Stimulated activated effector memory CD8-positive, alpha-beta T cell treated with anti-CD3 and anti-CD28 coated beads, Interleukin-12 subunit alpha, Interleukin-12 subunit beta, amount 100 ng/mL, for 72 hours (primary cell): Measurements from ENCODE around the gene C17orf58.
A peak's percentile ranks its signal among the peaks of the same experiment; 100 is the strongest.
"Not testable (repeated sequence)": the region's sequence is repeated elsewhere in the genome, so short reads cannot be mapped to it uniquely, and the experiment has no call there.

ENCODE experiments used
- ATAC-seq: fragments of 150-1000 bp; cut with Tn5 transposase; 2 replicates; pipeline ENCODE4 v1.10.0; 2021
- DNase-seq, 2 donors: peaks; one replicate each; pipeline ENCODE4 v3.0.0; 2021 to 2022; ENCODE audit warnings: low spot score in 2 of 2
- H3K27ac Mint-ChIP-seq: one replicate; pipeline ENCODE4 v1.8.0; 2022; ENCODE audit warnings: mild to moderate bottlenecking, mixed read lengths
- H3K36me3 Mint-ChIP-seq: one replicate; pipeline ENCODE4 v1.8.0; 2022; ENCODE audit warnings: mild to moderate bottlenecking, mixed read lengths
- H3K4me1 Mint-ChIP-seq: one replicate; pipeline ENCODE4 v1.8.0; 2022; ENCODE audit warnings: mixed read lengths
- H3K4me3 Mint-ChIP-seq: one replicate; pipeline ENCODE4 v1.8.0; 2022; ENCODE audit warnings: mild to moderate bottlenecking, mixed read lengths
- H3K9me3 Mint-ChIP-seq: one replicate; pipeline ENCODE4 v1.8.0; 2022; ENCODE audit warnings: mixed read lengths

The C17orf58 gene

DNA sequence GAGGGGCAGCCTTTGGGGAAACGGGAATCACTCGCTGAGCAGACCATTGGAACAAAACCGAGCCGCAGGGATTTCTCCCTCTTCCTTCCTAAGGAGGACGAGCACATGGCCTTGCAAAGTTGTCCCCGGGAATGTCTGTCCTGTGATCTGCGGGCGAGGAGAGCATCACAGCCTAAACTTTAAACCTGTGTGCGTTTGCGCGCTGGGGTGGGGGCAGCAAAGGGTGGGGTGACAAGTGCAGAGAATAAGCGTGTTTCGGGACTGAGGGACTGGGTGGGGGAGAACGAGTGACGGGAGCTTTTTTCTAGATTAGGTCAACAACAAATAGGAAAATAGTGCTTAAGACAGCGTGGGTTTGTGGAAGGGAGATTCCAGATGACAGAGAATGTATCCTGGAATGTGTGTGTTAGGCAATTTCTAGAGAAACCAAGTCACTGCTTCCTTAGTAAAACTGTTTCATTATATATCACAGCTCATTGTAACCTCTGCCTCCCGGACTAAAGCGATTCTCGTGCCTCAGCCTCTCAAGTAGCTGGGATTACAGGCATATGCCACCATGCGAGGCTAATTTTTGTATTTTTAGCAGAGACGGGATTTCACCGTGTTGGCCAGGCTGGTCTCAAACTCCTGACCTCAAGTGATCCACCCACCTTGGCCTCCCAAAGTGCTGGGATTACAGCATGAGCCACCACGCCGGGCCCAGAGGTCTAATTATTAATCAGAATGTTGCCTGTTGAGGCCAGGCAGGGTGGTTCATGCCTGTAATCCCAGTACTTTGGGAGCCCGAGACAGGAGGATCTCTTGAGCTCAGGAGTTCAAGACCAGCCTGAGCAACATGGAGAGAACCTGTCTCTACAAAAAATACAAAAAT lies at the start of gene C17orf58:
C17orf58 (minus strand) TSS at position 169 of the 871 bp plus-strand sequence. CDS start 271 bp downstream, outside the sequence.
- H3K9me3 Mint-ChIP-seq, result not testable (repeated sequence)

DNA sequence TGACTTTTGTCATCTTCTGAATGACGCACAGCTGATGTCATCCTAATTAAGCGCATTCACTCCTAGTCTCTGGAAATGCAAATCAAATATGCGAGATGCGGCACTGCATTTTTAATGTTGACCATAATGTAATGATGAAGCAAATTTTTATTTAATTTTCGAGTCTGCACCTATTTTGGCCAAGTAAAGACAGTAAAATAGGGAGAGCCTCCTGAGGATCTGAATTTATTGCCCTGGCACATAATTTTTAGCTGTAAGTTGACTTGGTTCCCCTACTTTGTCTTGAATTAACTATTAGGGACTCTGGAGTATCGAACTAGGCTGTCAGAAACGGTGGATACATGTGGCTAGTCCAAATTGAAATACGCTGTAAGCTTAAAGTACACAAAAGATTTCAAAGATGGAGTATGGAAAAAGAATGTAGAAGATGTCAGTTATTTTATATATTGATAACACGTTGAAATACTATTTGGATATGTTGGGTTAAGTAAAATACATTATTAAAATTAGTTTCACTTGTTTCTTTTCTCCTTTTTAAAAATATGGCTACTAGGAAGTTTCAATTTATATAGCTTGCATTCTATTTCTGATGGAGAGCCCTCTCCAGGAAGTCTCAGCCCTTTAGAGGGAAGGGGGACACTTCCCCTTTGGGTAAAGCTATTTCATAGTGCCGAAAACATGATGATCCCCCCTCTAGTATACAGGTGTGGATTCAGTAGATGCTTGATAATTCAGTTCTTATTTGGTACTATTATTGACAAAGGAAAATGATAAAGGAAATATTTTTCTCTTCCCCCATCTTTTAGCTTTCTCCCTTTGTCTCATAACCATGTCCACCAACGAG lies 40.3 kb upstream of the C17orf58 start:
- Mint-ChIP-seq H3K4me3 (peak overlapping the region; percentile 82), H3K36me3 (peaks cover 65% of the 10 kb centered on the region), H3K9me3 (no peaks in the 10 kb centered on the region), H3K27ac (peak overlapping the region; percentile 90), H3K4me1 (peaks cover 15% of the 10 kb centered on the region)
- ATAC-seq (no peak), DNase-seq (no peak)

More for the DNA sequence above, at the start of gene C17orf58:
- peaks cover 29% of the 10 kb centered on the region for H3K36me3 Mint-ChIP-seq
- ATAC-seq, result peak; percentile 40
- peak in 1 of 2 donors; percentile 65 for DNase-seq
- H3K4me3 Mint-ChIP-seq, result peak within 1 kb of the TSS; percentile 87
- peak within 1 kb of the TSS; percentile 88 for H3K27ac Mint-ChIP-seq
- H3K4me1 Mint-ChIP-seq, result peaks cover 35% of the 10 kb centered on the region

DNA sequence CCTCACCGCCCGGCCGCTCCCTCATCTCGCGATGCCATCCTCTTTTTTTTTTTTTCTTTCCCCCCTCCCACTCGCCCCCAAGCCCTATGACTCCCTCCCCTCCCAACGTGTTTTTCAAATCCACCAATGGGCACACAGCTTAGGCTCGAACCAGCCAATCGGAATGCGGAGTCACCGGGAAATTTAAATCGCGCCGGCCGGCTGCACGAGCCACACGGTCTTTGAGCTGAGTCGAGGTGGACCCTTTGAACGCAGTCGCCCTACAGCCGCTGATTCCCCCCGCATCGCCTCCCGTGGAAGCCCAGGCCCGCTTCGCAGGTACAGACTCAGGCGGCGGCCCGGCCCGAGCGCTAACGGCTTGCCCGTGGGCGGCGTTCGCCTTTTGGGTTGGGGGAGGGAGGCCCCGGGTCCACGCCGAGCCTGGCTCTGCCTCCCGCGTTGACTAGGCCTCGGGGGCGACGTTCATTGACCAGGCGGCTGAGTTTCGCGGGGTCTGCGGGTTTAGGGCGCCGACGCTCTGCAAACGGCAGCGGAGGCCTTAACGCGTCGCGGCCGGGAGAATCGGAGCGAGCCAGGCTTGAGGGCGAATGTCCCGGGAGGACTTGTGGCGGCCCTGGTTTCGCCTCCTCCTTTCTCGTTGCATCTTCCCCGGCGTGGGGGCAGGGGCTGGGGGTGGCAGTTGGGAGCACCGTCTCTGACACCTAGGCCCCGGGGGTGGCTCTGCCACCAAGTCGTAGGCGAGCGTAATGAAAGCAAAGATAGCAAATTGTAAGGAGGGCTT lies 39.4 kb upstream of the C17orf58 start, which contains the start of gene KPNA2:
KPNA2 (plus strand) TSS at position 213 of the 781 bp plus-strand sequence. CDS start 1,398 bp downstream, outside the sequence.
- DNase-seq (peak; percentile 81 to 97), ATAC-seq (peak; percentile 94)
- H3K4me3 Mint-ChIP-seq, result peak within 1 kb of the TSS; percentile 82
- no peaks in the 10 kb centered on the region for H3K9me3 Mint-ChIP-seq
- peaks cover 57% of the 10 kb centered on the region for H3K36me3 Mint-ChIP-seq
- H3K27ac Mint-ChIP-seq, result peak within 1 kb of the TSS; percentile 90
- peaks cover 15% of the 10 kb centered on the region for H3K4me1 Mint-ChIP-seq

DNA sequence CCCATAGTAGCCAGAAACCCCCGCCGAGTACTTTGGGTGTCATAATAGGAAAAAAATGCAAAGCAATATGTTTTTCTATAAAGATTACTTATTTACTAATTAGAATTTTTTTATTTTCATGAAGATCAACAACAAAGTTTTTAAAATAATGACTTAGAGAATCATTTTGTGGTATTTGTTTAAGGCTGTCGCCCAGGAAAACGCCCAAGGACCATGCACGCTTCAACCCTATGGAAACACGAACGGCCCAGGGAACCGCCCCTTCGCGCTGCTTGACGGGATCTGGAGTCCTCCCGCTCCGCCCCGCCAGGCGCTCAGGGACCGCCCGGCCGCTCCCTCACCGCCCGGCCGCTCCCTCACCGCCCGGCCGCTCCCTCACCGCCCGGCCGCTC lies 38.9 kb upstream of the C17orf58 start:
- Mint-ChIP-seq H3K4me1 (peaks cover 15% of the 10 kb centered on the region), H3K4me3 (peak overlapping the region; percentile 82), H3K36me3 (peaks cover 51% of the 10 kb centered on the region), H3K27ac (peak overlapping the region; percentile 90), H3K9me3 (no peaks in the 10 kb centered on the region)
- peak; percentile 72 to 89 for DNase-seq
- ATAC-seq, result peak; percentile 89

DNA sequence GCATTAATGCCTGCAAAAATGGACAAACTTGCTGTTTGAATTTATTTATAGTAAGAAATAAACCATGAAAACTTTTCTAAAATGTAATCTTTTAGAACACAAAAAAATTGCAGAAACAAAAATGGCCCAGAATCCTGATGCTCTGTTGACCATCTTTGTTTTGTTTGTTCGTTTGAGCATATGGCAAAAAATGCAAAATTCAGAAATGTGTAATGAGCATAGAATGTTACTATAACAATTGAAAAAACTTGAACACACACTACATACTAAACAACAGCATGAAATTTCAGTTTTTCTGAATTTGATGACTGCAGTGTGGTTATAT lies 38.1 kb upstream of the C17orf58 start:
- ATAC-seq (no peak), DNase-seq (no peak)
- no peaks in the 10 kb centered on the region for H3K9me3 Mint-ChIP-seq
- no peak overlapping the region for H3K27ac Mint-ChIP-seq
- peaks cover 44% of the 10 kb centered on the region for H3K36me3 Mint-ChIP-seq
- peaks cover 15% of the 10 kb centered on the region for H3K4me1 Mint-ChIP-seq
- peak overlapping the region; percentile 82 for H3K4me3 Mint-ChIP-seq

DNA sequence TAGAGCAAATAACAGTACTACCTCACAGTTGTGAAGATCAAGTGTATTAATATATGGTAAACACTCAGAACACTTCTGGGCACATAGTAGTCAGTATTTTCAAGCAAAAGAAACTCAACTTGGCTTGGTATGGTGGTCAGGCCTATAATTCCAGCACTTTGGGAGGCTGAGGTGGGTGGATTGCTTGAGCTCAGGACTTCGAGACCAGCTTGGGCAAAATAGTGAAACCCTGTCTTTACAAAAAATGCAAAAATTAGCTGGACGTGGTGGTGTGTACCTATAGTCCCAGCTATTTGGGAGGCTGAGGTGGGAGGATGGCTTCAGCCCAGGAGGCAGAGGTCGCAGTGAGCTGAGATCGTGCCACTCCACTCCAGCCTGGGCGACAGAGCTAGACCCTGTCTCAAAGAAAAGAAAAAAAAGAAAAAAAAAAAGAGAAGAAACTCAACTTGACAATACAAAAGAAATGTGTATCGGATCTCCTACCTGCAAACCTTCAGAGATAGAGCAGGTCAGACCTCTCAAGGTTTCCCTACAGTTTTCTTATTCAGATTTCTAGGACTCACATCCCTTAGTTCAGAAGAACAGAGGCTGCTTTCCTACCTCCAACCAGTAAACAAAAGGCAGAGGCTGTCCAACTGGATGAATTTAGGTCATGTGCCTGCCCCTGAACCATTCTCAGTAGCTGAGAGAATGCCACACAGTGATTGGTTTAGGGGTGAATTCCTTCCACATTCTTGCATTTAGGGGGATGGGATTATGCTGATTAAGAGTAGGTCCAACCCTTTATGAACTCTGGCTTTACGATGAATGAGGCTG lies 37.6 kb upstream of the C17orf58 start:
- no peaks in the 10 kb centered on the region for H3K9me3 Mint-ChIP-seq
- H3K4me3 Mint-ChIP-seq, result no peak overlapping the region
- H3K36me3 Mint-ChIP-seq, result peaks cover 38% of the 10 kb centered on the region
- H3K27ac Mint-ChIP-seq, result no peak overlapping the region
- ATAC-seq, result no peak
- no peak for DNase-seq
- H3K4me1 Mint-ChIP-seq, result peaks cover 15% of the 10 kb centered on the region

DNA sequence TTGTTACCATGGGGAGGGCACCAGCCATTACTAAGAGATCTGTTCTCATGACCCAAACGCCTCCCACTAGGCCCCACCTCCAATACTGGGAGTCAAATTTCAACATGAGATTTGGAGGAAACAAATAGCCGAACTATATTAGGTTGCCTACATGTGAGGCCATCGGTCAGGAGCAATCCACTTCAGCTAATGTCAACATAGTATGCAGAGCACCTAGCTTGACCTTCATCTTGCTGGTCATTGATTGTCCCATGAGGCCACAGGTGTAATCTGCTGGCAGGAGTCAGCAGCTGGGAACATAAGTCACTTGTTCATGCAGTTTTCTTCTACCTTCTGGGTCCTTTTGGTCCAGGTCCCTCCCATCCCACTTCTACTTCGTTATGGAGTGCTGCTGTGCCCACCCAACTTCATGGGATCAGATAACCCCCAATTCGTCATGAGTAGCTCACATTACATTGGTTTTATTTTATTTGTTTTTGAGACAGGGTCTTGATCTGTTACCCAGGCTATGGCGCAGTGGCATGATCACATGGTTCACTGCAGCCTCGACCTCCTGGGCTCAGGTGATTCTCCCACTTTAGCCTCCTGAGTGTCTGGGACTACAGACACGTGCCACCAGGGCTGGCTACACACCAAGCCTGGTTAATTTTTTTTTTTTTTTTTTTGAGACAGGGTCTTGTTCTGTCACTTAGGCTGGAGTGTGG lies 33.4 kb upstream of the C17orf58 start:
- Mint-ChIP-seq H3K4me1 (no peaks in the 10 kb centered on the region), H3K4me3 (no peak overlapping the region), H3K27ac (no peak overlapping the region), H3K36me3 (no peaks in the 10 kb centered on the region), H3K9me3 (no peaks in the 10 kb centered on the region)
- no peak for DNase-seq
- ATAC-seq, result no peak

DNA sequence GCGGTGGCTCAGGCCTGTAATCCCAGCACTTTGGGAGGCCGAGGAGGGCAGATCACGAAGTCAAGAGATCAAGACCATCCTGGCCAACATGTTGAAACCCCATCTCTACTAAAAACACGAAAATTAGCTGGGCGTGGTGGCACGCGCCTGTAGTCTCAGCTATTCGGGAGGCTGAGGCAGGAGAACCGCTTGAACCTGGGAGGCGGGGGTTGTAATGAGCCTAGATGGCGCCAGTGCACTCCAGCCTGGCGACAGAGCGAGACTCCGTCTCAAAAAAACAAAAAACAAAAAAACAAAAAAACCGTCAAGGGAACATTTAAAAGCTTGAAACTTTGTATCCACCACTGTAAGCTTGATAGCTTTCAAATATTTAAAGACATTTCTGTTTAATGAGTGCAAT lies 26.3 kb upstream of the C17orf58 start:
- ATAC-seq, H3K4me3 Mint-ChIP-seq, DNase-seq, H3K27ac Mint-ChIP-seq, H3K9me3 Mint-ChIP-seq: not testable (repeated sequence)
- H3K4me1 Mint-ChIP-seq, result peaks cover 15% of the 10 kb centered on the region
- H3K36me3 Mint-ChIP-seq, result peaks cover 21% of the 10 kb centered on the region

DNA sequence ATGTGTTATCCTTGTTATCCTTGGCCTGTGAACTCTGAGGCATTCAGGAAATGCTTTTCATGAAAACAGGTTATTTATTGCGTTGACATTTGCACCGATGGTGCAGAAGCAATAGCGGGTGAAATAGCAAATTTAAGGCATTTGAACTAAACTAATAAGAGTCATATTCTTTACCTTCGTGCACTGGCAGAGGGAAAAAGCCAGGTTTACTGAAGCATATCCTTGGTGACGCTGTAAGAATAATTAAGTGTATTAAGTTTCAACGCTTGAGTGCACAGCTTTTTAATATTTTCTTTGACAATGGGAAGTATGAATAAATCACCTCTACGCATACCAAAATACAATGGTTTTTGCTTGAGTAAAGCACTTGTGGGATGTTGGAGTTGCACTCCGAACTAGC lies 25.7 kb upstream of the C17orf58 start:
- H3K4me1 Mint-ChIP-seq, result peaks cover 15% of the 10 kb centered on the region
- H3K36me3 Mint-ChIP-seq, result peaks cover 21% of the 10 kb centered on the region
- H3K27ac Mint-ChIP-seq, result no peak overlapping the region
- H3K9me3 Mint-ChIP-seq, result no peaks in the 10 kb centered on the region
- ATAC-seq, result no peak
- no peak for DNase-seq
- H3K4me3 Mint-ChIP-seq, result no peak overlapping the region

DNA sequence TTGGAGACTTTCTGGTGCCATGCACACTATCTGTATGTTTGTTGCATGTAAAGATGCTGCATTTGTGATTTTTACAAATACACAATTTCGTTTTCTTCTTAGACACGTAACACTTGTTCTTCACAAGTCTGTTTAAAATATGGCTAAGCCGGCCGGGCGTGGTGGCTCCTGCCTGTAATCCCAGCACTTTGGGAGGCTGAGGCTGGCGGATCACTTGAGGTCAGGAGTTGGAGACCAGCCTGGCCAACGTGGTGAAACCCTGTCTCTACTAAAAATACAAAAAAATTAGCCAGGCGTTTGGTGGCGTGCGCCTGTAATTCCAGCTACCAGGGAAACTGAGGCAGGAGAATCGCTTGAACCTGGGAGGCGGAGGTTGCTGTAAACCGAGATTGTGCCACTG lies 24.5 kb upstream of the C17orf58 start:
- H3K27ac Mint-ChIP-seq, result peak overlapping the region; percentile 100
- H3K4me1 Mint-ChIP-seq, result peaks cover 15% of the 10 kb centered on the region
- H3K4me3 Mint-ChIP-seq, result peak overlapping the region; percentile 83
- H3K9me3 Mint-ChIP-seq, DNase-seq, ATAC-seq: not testable (repeated sequence)
- peaks cover 21% of the 10 kb centered on the region for H3K36me3 Mint-ChIP-seq

DNA sequence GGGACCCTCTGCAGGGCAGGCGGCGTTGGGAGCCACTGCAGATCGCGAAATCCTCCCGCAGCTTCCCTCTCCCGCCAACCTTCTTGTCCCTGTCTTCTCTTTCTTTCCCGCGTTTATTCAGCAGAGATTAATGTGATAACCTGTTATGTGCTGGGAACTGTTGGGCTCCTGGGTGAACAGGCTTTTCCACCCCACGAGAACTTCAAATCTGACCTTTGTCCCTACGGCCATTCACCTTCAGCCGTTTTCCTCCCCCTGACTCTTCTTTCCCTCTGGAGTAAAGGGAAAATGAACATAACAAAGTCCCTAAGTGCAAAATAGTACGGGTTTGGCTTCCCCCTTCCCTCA lies 24.1 kb upstream of the C17orf58 start:
- ATAC-seq (no peak), DNase-seq (no peak)
- Mint-ChIP-seq H3K4me1 (peaks cover 15% of the 10 kb centered on the region), H3K36me3 (peaks cover 21% of the 10 kb centered on the region), H3K27ac (peak overlapping the region; percentile 100), H3K9me3 (no peaks in the 10 kb centered on the region), H3K4me3 (peak overlapping the region; percentile 83)

DNA sequence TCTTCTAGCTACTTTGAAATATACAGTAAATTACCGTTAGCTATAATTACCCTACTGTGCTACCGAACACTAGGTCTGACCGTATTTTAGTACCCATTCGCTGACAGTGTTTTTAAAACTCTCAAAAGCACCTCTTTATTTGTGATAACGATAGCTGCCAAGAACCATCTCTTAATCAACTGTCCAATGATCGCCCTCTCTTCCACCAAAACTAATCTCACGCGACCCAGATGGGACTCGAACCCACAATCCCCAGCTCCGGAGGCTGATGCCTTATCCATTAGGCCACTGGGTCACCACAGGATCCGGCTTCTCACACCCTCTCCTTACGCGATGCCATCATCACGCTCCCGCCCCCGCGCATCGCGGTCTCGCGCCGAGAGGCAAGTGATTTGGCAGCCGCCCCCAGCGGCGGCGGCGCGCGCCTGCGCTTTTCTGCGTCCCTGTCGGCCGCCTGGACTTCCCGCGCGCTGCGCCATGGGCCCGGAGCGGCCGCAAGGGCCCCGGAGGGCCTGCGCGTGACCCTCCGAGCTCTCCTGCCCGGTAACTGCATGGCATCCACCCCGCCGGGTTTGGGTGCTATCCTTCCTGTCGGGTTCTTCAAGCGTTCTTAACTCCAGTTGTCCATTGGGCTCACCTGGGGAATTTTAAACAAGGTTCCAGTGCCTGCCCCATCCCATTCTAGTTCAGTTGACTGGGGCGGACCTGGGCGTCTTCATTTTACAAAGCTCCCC lies 23.6 kb upstream of the C17orf58 start:
- ATAC-seq (peak; percentile 93), DNase-seq (peak; percentile 99 to 100)
- Mint-ChIP-seq H3K4me3 (peak overlapping the region; percentile 83), H3K36me3 (peaks cover 21% of the 10 kb centered on the region), H3K4me1 (peaks cover 15% of the 10 kb centered on the region), H3K27ac (peak overlapping the region; percentile 100), H3K9me3 (no peaks in the 10 kb centered on the region)

DNA sequence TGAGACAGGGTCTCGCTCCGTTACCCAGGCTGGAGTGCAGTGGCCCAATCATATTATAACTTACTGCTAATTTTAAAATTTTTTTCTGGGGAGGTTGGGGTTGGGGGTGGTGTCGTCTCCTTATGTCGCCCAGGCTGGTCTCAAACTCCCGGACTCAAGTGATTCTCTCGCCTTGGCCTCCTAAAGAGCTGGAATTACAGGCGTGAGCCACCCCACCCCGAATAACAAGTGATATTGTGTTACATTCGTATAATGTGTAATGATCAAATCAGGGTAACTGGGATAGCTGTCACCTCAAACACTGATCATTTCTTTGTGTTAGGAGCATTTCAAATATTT lies 23.0 kb upstream of the C17orf58 start:
- DNase-seq, result no peak
- no peak for ATAC-seq
- Mint-ChIP-seq H3K9me3 (no peaks in the 10 kb centered on the region), H3K27ac (peak overlapping the region; percentile 100), H3K4me3 (peak overlapping the region; percentile 83), H3K36me3 (peaks cover 21% of the 10 kb centered on the region), H3K4me1 (peaks cover 15% of the 10 kb centered on the region)
